H9 (cell line): Measurements from ENCODE around the gene SRGAP3. TPM values are rescaled to one million over a fixed set of nuclear protein-coding genes. Genes with fewer than 3 reads are reported as not detected.

Experiments
- DNase-seq: peaks from one replicate; pipeline ENCODE4 v3.0.0-alpha.2; 2017
- H2AFZ ChIP-seq: one replicate; pipeline ENCODE4 v1.6.1; 2013; ENCODE audit warnings: mild to moderate bottlenecking, low read length, control low read depth, moderate library complexity
- H2AK5ac ChIP-seq: 2 replicates; pipeline ENCODE4 v1.6.1; 2013; ENCODE audit warnings: low read length, control low read depth, mixed read lengths; ENCODE audit not compliant: insufficient read length
- H2BK120ac ChIP-seq: one replicate; pipeline ENCODE4 v1.6.1; 2013; ENCODE audit warnings: low read depth, mild to moderate bottlenecking, low read length, control low read depth, inconsistent platforms; ENCODE audit not compliant: poor library complexity, severe bottlenecking
- H2BK12ac ChIP-seq: 2 replicates; pipeline ENCODE4 v1.6.1; 2013; ENCODE audit warnings: low read length, control low read depth, mixed read lengths, low read depth; ENCODE audit not compliant: insufficient read length
- H2BK15ac ChIP-seq: 2 replicates; pipeline ENCODE4 v1.6.1; 2013; ENCODE audit warnings: low read depth, low read length, control low read depth
- H2BK20ac ChIP-seq: one replicate; pipeline ENCODE4 v1.6.1; 2013; ENCODE audit warnings: low read depth, mild to moderate bottlenecking, low read length, control low read depth, inconsistent platforms; ENCODE audit not compliant: poor library complexity, severe bottlenecking
- H2BK5ac ChIP-seq: 2 replicates; pipeline ENCODE4 v1.6.1; 2013; ENCODE audit warnings: low read length, control low read depth, mixed read lengths; ENCODE audit not compliant: insufficient read length
- H3K14ac ChIP-seq: 2 replicates; pipeline ENCODE4 v1.6.1; 2013; ENCODE audit warnings: low read length, control low read depth; ENCODE audit not compliant: insufficient read depth
- H3K18ac ChIP-seq: 2 replicates; pipeline ENCODE4 v1.6.1; 2013; ENCODE audit warnings: low read depth, mild to moderate bottlenecking, mixed read lengths, low read length, control low read depth; ENCODE audit not compliant: insufficient read length
- H3K23ac ChIP-seq: 2 replicates; pipeline ENCODE4 v1.6.1; 2013; ENCODE audit warnings: low read length, control low read depth, mixed read lengths, low read depth; ENCODE audit not compliant: insufficient read length
- H3K23me2 ChIP-seq: 2 replicates; pipeline ENCODE4 v1.6.1; 2013; ENCODE audit warnings: low read depth, mild to moderate bottlenecking, mixed read lengths, low read length, control low read depth; ENCODE audit not compliant: insufficient read length, poor library complexity, severe bottlenecking
- H3K27ac ChIP-seq: 2 replicates; pipeline ENCODE4 v1.5.1; 2013; ENCODE audit warnings: low read length, control low read depth, mixed read lengths, low read depth; ENCODE audit not compliant: insufficient read length
- H3K27me3 ChIP-seq: 2 replicates; pipeline ENCODE4 v1.6.1; 2013; ENCODE audit warnings: low read length, control low read depth, inconsistent platforms; ENCODE audit not compliant: insufficient read depth
- H3K4ac ChIP-seq: 2 replicates; pipeline ENCODE4 v1.6.1; 2013; ENCODE audit warnings: low read depth, mild to moderate bottlenecking, control low read depth, inconsistent platforms, low read length, moderate library complexity
- H3K4me1 ChIP-seq: 2 replicates; pipeline ENCODE4 v1.6.1; 2013; ENCODE audit warnings: low read length, control low read depth, inconsistent platforms; ENCODE audit not compliant: insufficient read depth
- H3K4me2 ChIP-seq: 2 replicates; pipeline ENCODE4 v1.6.1; 2013; ENCODE audit warnings: low read length, control low read depth, mixed read lengths; ENCODE audit not compliant: insufficient read length, insufficient read depth
- H3K56ac ChIP-seq: 2 replicates; pipeline ENCODE4 v1.6.1; 2013; ENCODE audit warnings: low read depth, mild to moderate bottlenecking, mixed read lengths, low read length, control low read depth; ENCODE audit not compliant: insufficient read length
- H3K79me1 ChIP-seq: 2 replicates; pipeline ENCODE4 v1.6.1; 2013; ENCODE audit warnings: low read depth, mild to moderate bottlenecking, moderate library complexity, low read length, control low read depth, inconsistent platforms; ENCODE audit not compliant: insufficient read depth, poor library complexity, severe bottlenecking
- H3K79me2 ChIP-seq: 2 replicates; pipeline ENCODE4 v1.6.1; 2013; ENCODE audit warnings: low read length, control low read depth, inconsistent platforms; ENCODE audit not compliant: insufficient read depth
- H3K9ac ChIP-seq: 2 replicates; pipeline ENCODE4 v1.6.1; 2013; ENCODE audit warnings: low read length, control low read depth, mixed read lengths; ENCODE audit not compliant: insufficient read length; ENCODE audit errors: extremely low read depth
- H3K9me3 ChIP-seq: one replicate; pipeline ENCODE4 v1.6.1; 2013; ENCODE audit warnings: low read depth, low read length, inconsistent platforms; ENCODE audit not compliant: control insufficient read depth
- H3T11ph ChIP-seq: one replicate; pipeline ENCODE4 v1.6.1; 2013; ENCODE audit warnings: mild to moderate bottlenecking, low read length, control low read depth, inconsistent platforms
- H4K20me1 ChIP-seq: one replicate; pipeline ENCODE4 v1.6.1; 2013; ENCODE audit not compliant: control insufficient read depth, insufficient read length, insufficient read depth
- H4K5ac ChIP-seq: 2 replicates; pipeline ENCODE4 v1.6.1; 2013; ENCODE audit warnings: low read depth, mild to moderate bottlenecking, mixed read lengths, low read length, control low read depth; ENCODE audit not compliant: insufficient read length
- H4K8ac ChIP-seq: replicated peaks from 2 replicates; pipeline ENCODE4 v1.6.1; 2013; ENCODE audit warnings: low read length, control low read depth, mixed read lengths, low read depth; ENCODE audit not compliant: insufficient read length
- H4K91ac ChIP-seq: 2 replicates; pipeline ENCODE4 v1.6.1; 2013; ENCODE audit warnings: low read depth, mild to moderate bottlenecking, moderate library complexity, mixed read lengths, low read length, control low read depth; ENCODE audit not compliant: insufficient read length
- H3K27ac Mint-ChIP-seq, 3 experiments: 2 replicates in 2 of 3; 3 replicates in 1 of 3; pipeline ENCODE4 v1.8.0; 2020 to 2021; ENCODE audit warnings: mixed read lengths in 3 of 3, mild to moderate bottlenecking in 1 of 3, moderate library complexity in 1 of 3
- H3K27me3 Mint-ChIP-seq: 2 replicates; pipeline ENCODE4 v1.8.0; 2021; ENCODE audit warnings: low read depth, mild to moderate bottlenecking, moderate library complexity, mixed read lengths
- H3K36me3 Mint-ChIP-seq, 3 experiments: 2 replicates in 2 of 3; 3 replicates in 1 of 3; pipeline ENCODE4 v1.8.0; 2020 to 2021; ENCODE audit warnings: low read depth in 3 of 3, mixed read lengths in 3 of 3; ENCODE audit not compliant: insufficient read depth in 1 of 3
- H3K4me1 Mint-ChIP-seq, 2 experiments: 2 replicates each; pipeline ENCODE4 v1.8.0; 2020; ENCODE audit warnings: mixed read lengths in 2 of 2
- H3K4me3 Mint-ChIP-seq, 2 experiments: 2 replicates in 1 of 2; 3 replicates in 1 of 2; pipeline ENCODE4 v1.8.0; 2020 to 2021; ENCODE audit warnings: mild to moderate bottlenecking in 2 of 2, mixed read lengths in 2 of 2, moderate library complexity in 1 of 2
- H3K9me3 Mint-ChIP-seq, 2 experiments: 2 replicates in 1 of 2; 3 replicates in 1 of 2; pipeline ENCODE4 v1.8.0; 2020; ENCODE audit warnings: mild to moderate bottlenecking in 2 of 2, mixed read lengths in 2 of 2, moderate library complexity in 1 of 2
- CTCF ChIP-seq: fragments of 200-600 bp; sonication (generic); conservative IDR thresholded peaks from 3 replicates; pipeline ENCODE4 v1.8.0; 2021; ENCODE audit warnings: antibody characterized with exemption, mild to moderate bottlenecking
- WGBS: extraction: QIAGEN DNeasy Blood & Tissue Kit; methylation state at CpG from one replicate; pipeline ENCODE4 v1.1.7; 2013; ENCODE audit warnings: missing lambda C conversion rate, low lambda C conversion rate, mixed read lengths; ENCODE audit not compliant: insufficient read length; ENCODE audit errors: extremely low coverage; 5-methylcytosine and 5-hydroxymethylcytosine counted together
- total RNA-seq: library from RNA; stranded (reverse); gene quantifications from 2 replicates; pipeline ENCODE4 v1.2.1, GENCODE V29; 2021

SRGAP3 gene
- total RNA-seq, 1 experiment from 2014 or later: 3.4 TPM

GRCh38 chr3:8996216-8996615 is 253.2 kb downstream of the SRGAP3 start:
- no peak overlapping the region for H3K23ac ChIP-seq
- no peaks in the 10 kb centered on the region for H3K79me1 ChIP-seq
- no peaks in the 10 kb centered on the region for H3K9me3 ChIP-seq
- Mint-ChIP-seq H3K36me3 (no peaks in the 10 kb centered on the region; a peak in 1 of 7 replicates), H3K27me3 (no peaks in the 10 kb centered on the region), H3K9me3 (no peaks in the 10 kb centered on the region), H3K27ac (no peak overlapping the region), H3K4me3 (no peak overlapping the region), H3K4me1 (peaks cover 18 to 20% of the 10 kb centered on the region in 2 experiments)
- H3K56ac ChIP-seq: no peak overlapping the region
- H3K18ac ChIP-seq: no peak overlapping the region
- H2BK15ac ChIP-seq: no peak overlapping the region
- no peak overlapping the region for H4K91ac ChIP-seq
- H3K4ac ChIP-seq: no peak overlapping the region
- H3K79me2 ChIP-seq: no peaks in the 10 kb centered on the region
- no peak overlapping the region for H3K27ac ChIP-seq
- no peaks in the 10 kb centered on the region for H3K23me2 ChIP-seq
- H2AK5ac ChIP-seq: no peak overlapping the region
- no peak overlapping the region for H4K5ac ChIP-seq
- TF ChIP-seq CTCF: no peak
- H2BK12ac ChIP-seq: no peak overlapping the region
- no peak overlapping the region for H2BK120ac ChIP-seq
- no peak overlapping the region for H4K8ac ChIP-seq
- H3T11ph ChIP-seq: no peak overlapping the region
- no peak for DNase-seq
- WGBS: no CpG with 5 or more reads among the region's 2 CpGs
- no peaks in the 10 kb centered on the region for H3K27me3 ChIP-seq
- H2BK5ac ChIP-seq: no peak overlapping the region
- H3K9ac ChIP-seq: no peak overlapping the region
- no peak overlapping the region for H3K4me2 ChIP-seq
- H3K4me1 ChIP-seq: no peaks in the 10 kb centered on the region
- H2BK20ac ChIP-seq: no peak overlapping the region
- no peak overlapping the region for H3K14ac ChIP-seq
- no peak overlapping the region for H2AFZ ChIP-seq
- no peaks in the 10 kb centered on the region for H4K20me1 ChIP-seq
